ENCODE measurements around the gene NRXN2.

Gene NRXN2

DNA sequence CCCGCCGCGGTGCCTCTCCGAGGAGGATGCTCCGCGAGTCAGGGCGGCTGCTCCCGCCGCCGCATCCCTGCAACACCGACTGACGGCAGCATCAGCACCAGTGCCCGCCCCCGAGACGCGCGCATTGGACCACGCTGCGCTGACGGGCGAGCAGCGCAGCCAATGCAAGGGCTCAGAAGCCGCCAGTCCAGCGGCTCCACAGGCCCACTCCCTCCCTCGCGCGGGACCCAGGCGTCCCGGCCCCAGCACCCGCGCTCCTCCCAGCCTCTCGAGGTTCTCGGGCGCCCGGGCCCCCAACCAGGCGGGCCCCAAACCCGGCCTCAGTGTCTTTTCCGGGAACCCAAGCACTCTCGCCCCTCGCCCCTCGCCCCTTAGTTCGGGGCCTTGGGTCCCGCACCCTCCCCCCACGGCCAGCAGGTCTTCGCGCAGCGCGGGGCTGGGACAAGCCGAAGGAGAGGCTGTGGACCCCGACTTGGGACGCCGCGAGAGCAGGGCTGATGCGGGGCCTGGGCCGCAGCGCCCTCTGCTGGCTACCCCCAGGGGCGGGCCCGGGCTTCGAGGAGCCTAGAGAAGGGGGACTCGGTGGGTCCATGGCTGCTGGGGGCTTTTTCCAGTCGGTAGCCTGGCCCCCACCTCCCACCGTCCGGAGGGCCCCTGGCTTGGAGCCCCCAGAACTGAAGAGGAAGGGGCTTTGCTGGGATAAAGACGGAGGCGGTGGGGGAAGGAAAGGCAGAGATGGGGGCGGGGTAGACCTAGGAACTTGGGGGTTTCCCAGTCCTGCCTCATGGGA lies at the start of gene NRXN2:
Gene NRXN2 (minus strand): TSS at position 81 of the 790 bp plus-strand sequence. CDS start 9,498 bp downstream, outside the sequence.
- peak; percentile 85 to 90 for DNase-seq

DNA sequence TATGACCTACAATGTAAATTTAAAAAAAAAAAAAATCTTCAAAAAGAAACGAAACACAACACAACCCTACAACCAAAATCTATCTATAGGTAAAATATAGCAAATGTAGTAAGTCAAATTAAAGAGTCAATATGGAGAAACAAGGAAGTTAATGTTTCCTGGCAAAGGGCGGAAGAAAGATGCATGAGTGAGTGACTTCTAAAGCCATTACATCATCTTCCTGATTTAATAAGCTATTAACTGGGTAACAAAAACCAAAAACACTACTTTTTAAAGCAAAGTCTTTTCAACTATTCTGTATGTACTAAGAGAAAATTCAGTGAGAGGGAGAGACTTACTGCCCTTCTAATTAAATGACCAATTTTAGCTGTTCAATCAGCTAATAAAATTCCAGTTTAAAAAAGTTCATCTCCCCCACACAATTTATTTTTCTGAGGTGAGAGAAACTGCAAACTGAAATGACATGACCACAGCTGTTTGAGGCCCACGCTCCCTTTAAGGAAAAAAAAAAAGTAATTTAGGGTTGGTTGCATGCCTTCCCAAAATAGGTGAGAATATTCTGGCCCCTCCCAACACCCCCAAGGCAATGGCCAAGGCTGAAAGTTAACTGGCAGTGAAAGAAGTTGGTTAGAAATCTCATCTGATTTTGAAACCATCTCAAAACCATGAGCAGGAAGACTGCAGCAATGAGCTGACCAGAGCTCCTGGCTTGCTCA lies 49.5 kb upstream of the NRXN2 start:
- peak in 1 of 2 donors; percentile 34 for DNase-seq

DNA sequence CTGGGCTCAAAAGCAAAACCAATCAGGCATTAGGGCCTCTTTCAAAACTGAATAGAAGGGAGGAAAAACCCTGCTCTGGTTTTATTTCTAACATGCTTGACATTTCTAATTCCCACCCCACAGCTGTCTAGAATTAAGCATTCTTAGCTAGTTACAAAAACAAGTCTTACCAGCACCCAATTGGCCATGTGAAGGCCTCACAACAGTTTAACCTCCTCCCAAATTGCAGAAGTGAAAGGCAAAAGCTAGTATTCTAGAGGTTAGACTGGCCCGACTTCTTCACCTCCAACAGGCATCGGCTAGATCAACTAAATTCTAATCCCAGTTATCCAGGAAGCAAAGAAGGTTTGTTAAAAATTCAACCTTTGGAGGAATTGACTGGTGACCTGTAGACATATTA lies 48.9 kb upstream of the NRXN2 start:
- DNase-seq: peak in 1 of 2 donors; percentile 29

DNA sequence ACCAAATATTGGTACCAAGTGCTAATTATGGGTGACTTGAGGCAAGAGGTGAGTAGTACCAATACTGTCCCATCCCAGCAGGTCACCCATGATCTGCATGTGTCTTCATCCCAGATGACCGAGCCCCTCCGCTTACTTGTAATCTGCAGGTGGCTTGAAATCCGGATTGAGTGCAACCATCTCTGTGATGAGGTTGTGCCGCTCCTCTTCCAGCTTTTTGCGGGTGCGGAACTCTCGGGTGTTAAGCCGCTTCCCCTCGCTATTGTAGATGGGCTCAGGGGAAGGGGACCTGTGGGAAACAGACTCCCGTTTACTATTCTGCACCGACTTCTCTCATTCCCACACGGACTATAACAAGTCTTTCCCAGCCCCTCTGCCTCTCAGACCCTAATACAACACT lies 47.1 kb upstream of the NRXN2 start:
- DNase-seq: no peak

DNA sequence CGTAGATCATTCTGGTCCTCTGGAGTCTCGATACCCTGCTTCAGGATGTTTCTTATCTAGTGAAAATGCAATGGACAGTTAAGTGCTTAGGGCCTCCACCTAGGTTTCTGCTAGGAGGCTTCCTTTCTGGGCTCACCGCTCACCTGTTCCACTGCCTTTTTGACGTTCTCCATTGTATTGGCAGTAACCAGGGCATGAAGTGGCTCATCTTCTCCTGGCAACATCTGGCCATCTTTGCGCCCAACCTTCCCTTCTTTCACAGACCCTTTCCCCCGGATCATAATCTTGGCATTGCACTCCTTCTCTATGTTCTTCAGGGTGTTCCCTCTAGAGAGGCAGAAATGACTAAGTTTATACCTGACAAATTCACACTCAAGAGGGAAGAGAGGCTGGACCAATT lies 46.3 kb upstream of the NRXN2 start:
- DNase-seq: no peak

DNA sequence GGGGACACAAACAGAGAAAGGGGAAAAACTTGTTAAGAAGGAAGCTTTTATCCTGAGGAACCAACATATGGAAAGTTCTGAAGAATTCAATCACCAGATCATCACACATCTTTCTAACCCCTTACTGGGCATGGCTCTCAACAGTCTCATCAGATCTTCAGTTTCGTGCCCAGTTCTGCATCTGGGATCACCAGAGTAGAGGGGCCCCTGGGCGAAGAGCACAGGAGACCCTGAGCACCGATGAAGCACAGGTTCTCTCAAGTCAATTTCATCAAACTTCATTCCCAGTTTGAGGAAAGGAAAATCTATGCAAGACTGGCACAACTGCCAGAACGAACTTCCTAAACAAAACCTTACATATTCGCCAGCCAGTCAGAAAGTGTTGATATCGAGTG lies 45.3 kb upstream of the NRXN2 start:
- DNase-seq: no peak

DNA sequence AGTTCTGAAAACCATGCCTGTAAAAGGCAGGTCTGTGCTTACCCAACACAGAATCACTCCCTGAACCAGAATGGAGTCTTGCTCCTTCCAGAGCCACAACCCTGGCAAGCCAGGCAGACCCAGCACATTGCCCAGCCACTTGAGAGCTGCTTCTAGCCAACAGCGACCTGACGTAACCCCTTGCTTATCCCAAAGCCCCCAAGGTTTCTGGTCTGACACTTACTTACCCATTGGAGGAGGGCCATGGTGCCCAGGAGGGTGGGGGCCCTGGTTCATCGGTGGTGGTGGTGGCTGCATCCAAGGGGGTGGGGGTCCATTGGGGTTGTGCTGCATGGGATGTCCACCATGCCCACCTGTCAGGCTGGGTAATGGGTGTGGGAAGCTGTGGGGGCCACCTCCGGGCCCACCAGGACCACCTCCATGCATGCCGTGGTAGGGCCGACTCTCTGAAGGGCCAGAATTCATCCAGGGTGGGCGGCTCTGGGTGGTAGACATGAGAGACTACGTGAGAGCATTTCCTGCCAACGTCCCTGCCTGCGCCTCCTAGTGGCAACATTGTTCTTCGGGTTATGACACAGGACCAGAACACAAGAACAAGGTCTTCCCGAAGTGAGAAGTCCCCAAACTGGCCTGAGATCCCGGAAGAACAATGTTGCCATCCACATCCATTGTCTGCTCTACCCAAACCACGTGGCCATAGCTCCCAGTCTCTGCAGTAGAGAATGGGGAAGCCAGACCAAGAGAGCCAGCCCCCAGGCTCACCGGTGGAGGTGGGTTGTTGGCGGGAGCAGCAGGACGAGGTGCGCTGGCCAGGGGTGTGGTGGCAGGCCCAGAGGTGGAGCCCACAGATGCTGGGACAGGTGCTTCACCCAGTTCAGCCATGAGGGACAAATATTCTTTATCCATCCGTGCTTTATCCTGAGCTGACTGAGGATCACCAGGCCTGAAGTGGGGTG lies 44.6 kb upstream of the NRXN2 start:
- DNase-seq: peak; percentile 74 to 85

DNA sequence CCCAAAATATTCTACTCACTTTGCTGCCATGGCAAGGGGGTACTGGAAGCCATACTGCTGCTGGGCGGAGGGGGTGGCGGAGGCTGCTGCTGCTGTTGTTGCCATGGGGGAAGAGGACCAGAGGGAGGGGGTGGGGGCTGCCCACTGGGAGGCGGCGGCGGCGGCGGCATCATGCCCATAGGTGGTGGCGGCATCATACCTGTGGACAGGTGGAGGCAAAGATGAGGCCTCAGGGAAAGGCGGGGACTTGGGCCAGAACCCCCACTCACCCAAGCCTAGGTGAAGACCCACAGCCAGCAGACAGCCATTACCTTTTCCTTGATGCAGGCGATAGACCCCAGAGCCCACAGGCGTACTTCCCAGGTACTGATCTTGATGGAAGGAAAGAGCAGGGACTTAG lies 43.9 kb upstream of the NRXN2 start:
- no peak for DNase-seq

DNA sequence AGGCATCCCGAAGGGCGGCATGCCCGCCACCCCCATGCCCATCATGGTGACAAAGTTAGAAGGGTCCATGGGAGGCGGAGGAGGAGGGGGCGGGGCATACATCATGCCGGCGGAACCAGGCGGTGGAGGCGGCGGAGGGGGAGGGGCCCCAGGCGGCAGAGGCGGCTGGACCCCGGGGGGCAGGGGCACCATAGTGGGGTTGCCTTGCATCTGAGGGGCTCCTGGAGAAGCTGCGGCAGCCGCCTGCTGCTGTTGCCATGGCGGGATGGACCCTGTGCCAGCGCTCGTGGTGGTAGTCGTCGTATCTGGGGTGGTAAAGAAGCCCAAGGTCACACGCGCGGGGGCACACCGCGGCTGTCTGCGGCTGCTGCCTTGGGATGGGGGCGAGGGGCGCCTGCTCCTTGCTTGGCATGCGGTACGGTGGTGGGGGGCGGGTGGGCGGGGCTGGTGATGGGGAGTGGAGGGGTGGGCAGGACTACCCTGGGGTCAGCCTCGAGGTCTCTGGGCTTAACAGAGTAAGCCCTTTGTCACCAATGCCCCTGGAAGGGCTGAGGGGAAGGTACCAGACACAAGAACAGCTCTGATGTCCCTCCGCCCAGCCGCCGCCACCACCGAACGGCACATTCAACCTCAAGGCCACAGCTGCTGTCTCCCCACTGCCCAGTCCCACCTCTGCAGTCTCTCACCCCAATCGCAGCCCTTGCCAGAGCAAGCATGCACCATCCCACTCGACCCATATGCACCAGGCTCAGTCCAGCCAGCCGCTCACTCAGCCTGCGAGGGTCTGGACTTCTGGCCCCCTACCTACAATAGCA lies 43.1 kb upstream of the NRXN2 start:
- peak in 1 of 2 donors; percentile 28 for DNase-seq

DNA sequence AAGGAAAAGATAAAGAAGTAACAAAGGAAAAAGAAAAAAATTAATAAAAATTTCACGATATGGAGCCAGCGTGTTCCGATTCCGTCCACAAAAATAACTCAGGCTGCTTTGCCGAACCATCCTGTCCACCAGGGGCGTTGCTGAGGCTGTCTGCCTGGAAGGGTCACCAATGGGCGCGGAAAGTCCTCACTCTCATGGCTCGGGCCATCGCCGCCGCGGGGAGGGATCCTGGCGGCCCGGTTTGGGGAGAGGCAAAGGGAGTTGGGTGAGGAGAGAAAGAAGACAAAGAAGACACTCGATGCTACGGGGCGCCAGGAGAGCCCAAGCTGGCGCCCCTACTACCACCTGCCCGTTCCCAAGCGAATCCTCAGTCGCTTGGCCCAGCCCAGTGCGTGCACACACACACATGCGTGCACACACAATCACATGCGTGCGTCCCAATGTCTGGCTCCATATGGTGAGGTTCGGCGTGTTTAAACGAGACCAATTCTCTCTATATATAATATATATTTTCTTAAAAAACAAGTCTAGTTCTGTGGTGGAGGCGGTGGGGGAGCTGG lies 42.4 kb upstream of the NRXN2 start:
- DNase-seq: no peak

DNA sequence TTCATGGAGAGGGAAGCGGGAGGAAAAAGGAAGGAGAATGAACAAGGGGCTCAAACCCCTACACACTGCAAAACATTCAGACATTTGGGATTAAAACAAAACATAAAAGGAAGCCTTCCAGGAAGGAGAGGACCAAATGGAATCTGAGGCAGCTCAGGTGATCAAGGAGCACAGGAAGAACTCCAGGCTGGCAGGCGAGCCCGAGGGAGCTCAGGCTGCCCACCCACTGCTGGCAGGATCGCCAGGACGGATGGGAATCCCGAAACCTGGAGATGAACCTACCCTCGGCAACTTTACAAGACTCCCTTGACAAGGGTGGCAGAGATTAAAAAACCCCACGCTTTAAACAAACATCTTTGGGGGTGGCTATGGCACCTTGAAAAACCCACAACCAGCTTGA lies 41.8 kb upstream of the NRXN2 start:
- no peak for DNase-seq

DNA sequence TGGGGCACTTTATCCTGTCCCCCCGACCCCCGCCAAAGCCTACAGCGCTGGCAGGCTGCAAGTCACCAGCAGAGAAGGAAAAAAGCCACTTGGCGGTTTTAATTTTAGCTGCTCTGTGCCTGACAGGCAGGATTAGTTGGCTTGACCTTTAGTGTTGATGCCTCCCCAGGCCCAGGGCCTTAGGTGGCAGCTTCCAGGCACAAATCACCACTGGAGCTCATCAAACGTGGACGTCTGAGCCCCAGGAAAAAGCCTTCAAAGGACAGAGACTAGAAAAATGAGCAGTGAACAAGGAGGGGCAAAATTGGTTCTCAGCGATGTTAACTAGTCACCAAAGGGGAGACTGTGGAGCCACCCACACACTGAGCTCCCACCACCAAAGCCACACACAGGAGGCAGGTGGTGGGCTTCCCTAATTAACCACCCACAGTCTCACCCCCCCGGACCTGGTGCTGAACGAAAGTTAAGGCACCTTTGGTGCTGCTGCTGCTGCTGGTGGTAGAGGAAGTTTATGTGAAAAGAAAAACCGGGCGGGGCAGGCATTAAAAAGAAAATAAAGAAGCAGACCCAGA lies 41.1 kb upstream of the NRXN2 start:
- peak; percentile 68 to 78 for DNase-seq

DNA sequence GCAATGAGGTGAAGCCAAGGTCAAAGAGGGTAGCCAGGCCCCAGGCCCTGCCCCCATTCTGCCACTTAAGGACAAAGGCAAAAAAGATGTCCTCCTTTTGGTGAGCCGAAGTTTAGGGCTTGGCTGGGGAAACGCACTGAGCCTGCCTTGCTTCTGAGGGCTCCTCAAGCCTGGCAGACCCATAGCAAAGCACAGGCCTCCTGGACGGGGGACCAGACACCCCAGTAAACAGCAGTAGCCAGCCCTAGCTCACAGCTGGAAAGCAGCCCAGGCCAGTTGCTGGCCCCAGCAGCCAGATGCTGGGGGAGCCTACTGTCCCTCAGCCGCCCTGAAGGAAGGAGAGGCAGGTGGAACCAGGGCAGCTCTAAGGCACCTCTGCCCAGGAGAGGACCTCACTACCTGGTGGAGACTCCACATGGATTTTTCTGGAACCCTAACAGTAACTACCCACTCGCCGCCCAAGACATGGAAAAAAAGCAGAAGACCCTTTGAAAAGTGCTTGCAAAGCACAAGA lies 40.6 kb upstream of the NRXN2 start:
- peak in 1 of 2 donors; percentile 44 for DNase-seq

DNA sequence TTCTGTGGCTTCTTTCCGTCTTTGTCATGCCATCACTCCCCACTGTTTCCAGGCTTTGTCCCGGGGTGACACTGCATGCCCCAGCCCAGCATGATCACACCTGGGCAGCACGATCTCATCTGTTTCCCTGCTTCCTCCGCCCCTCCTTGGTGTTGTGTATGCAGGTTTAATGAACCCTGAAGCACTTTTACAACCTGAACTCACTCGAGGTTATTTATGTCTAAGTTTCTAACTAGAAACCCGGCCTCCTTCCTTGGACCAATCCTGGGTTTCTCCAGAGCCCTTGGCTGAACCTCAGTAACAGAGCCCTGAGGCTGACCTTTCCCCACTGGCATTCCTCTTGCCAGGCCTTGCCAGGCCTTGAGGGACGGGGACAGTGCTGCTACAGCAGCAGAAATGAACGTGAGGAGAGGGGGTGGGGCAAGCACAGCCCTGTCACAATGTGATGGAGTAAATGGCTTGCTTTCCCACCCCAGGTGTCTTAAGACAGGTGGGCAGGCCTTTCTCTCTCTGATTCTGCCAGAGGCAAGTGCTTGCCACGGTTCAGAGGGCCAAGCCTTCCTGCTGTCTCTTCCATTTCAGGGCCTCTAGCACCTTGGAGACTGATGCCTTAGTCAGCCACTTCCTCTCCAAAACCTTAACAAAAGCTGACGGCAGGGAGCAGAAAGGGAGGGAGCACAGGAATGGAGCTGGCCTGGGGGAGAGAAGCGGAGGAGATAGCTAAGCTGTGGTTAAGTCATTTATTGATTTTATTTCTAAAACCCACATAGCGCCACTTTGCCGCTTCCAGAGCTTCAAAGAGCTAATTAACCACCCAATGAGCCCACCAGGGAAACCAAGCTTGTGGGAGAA lies 39.9 kb upstream of the NRXN2 start:
- DNase-seq: peak; percentile 20 to 44

DNA sequence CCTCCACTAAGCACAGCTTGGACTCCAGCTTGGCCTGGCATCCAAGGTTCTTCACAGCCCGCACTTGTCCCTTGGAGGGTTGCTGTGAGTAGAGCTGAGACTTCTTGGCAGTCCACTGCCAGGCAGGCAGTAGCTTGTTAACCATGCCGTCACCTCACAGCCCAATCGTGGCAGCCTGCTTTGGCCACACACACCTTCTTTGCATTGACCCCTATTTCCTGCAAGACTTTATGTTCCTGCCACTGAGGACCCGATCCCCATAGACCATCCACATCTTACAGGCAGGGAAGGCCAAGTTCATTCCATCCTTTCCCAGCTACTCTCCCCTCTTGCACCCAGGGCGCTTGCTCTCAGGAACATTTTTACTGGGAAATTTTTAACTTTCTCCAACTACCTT lies 39.3 kb upstream of the NRXN2 start:
- peak in 1 of 2 donors; percentile 34 for DNase-seq

DNA sequence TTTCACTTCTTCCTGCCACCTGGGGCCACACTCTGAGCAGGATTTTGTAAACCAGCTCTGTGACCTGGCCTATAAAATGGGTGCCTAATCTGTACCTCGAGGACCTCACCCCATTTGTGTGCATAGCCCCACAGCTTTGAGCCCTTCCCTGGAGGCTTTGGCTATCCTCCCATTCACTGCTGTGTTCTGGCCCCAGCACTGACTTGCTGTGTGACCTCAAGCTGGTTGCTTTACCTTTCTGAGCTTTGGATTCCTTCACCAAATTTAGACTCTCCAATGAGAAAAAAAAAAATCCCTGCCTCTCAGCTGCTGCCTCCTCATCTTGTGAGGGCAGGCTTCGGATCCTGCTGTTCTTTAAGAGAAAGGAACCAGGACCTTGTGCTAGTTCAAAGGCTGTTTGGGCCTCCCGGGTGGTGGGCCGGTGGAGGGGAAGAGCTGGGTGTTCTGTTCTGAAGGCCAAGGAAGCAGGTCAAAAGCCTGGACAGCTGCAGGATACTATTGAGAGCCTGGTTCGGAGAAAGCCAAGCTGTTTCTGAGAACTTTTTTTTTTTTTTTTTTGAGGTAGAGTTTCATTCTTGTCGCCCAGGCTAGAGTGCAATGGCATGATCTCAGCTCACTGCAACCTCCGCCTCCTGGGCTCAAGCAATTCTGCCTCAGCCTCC lies 37.9 kb upstream of the NRXN2 start:
- DNase-seq: peak in 1 of 2 donors; percentile 35

DNA sequence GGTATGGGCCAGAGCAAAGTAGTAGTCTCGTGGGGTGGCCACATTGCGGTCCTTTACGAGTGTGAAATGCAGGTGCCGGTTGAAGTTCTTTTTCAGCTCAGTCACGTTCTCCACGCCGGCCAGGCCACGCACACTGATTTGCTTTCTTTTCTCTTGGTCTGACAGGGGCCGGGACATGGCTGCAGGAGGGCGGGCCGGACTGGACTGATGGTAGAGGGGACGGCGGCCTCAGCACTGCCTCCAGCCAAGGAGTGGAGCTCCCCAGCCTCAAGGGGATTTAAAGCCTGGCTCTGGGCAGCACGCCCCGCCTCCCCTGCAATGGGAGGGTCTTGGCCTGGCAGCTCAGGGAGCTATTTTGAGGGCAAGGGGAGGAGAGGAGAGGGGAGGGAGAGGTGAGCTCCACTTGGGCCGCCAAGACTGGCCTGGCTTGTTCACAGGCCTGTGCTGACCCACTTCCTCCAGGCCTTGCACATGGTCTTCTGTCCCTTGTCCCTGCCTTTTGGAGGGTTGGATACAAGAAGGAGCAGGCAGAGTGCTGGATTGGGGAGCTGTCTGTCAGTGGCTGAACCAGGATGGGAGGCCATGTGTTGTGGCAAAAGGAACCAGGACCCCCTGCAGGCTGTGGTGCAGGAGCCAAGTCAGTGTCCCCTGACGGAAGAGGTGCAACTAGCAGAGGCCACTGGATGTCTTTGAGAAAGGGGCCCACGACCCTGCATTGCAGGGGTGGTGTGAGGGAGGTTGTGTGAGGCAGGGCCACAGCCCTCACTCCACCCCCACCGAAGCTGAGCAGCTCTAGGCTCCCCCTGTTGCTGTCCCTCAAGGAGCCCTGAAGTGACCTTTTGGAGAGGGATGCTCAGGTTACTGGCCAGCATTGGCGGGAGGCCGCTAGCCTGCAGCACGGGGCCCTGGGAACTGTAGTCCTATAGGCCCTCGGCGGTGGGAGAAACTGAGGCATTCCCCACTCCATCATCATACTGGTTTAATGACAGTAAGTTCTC lies 37.0 kb upstream of the NRXN2 start, which contains the start of gene PYGM:
Gene PYGM (minus strand): TSS at position 253 of the 998 bp plus-strand sequence. CDS start 76 bp downstream, at position 177.
- peak in 1 of 2 donors; percentile 34 for DNase-seq

DNA sequence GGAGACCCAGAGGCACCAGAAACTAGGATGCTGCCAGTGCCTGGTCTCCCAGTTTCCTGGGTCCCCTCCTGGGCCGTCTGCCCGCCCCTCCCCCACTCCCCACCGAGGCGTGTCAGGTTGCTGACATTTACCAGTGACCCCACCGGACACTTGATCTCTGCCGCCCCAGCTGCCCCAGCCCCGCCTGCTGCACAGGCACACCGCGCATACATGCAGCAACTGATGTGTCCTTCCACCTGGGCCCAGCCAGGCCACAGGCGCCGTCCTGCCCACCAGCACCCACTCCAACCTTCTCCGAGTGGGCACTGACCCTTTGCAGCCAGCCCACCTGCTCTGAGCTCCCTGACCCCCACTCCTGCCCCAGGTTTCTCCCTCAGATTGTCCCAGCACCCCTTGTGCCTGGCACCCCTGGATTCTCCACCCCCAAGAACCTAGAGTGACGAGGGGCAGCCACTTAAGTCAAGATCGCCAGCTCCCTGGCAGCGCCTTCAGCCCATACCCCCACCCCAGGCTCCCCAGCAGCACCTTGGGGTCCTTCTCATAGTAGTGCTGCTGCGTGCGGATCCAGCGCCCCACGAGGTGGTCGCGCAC lies 36.2 kb upstream of the NRXN2 start:
- no peak for DNase-seq
